NCI-H146 treated with DMSO at 0.1 percent for 48 hours (cell line): Measurements from ENCODE around the gene TAX1BP3.

Experiments used
- DNase-seq: peaks from one replicate; lab custom pipeline; 2025; ENCODE audit not compliant: unreplicated experiment; lab: John Stamatoyannopoulos, UW

Gene TAX1BP3

GRCh38 chr17:3688852-3689261, 20.5 kb upstream of the TAX1BP3 start:
- no peak for DNase-seq

GRCh38 chr17:3688027-3688553, 19.7 kb upstream of the TAX1BP3 start:
- no peak for DNase-seq

GRCh38 chr17:3685174-3685573, 16.8 kb upstream of the TAX1BP3 start:
- no peak for DNase-seq

- DNase-seq, result peak; percentile 5
These were observed 14.7 kb upstream of the TAX1BP3 start for GRCh38 chr17:3683054-3683511.

- no peak for DNase-seq
These were observed 13.7 kb upstream of the TAX1BP3 start for GRCh38 chr17:3682033-3682432.

GRCh38 chr17:3681565-3681964, 13.2 kb upstream of the TAX1BP3 start:
- no peak for DNase-seq

GRCh38 chr17:3681057-3681456, 12.7 kb upstream of the TAX1BP3 start:
- no peak for DNase-seq

- DNase-seq, result no peak
These were observed 11.3 kb upstream of the TAX1BP3 start for GRCh38 chr17:3679531-3680126.

GRCh38 chr17:3678821-3679530, 10.6 kb upstream of the TAX1BP3 start:
- DNase-seq, result no peak

- DNase-seq, result no peak
These were observed 9.9 kb upstream of the TAX1BP3 start for GRCh38 chr17:3678095-3678820.

GRCh38 chr17:3675886-3676285, 7.5 kb upstream of the TAX1BP3 start:
- DNase-seq, result no peak

GRCh38 chr17:3672571-3672970, 4.2 kb upstream of the TAX1BP3 start:
- DNase-seq, result no peak

- DNase-seq, result no peak
These were observed 1.2 kb upstream of the TAX1BP3 start for GRCh38 chr17:3669548-3669947.

GRCh38 chr17:3669085-3669347, 638 bp upstream of the TAX1BP3 start:
- no peak for DNase-seq

GRCh38 chr17:3667366-3668278, 756 bp downstream of the TAX1BP3 start:
- peak; percentile 22 for DNase-seq

- DNase-seq, result no peak
These were observed 1.9 kb downstream of the TAX1BP3 start for GRCh38 chr17:3666516-3666915.

GRCh38 chr17:3665834-3666233, 2.5 kb downstream of the TAX1BP3 start:
- no peak for DNase-seq

- DNase-seq, result no peak
These were observed 5.0 kb downstream of the TAX1BP3 start for GRCh38 chr17:3663102-3664011.

- DNase-seq, result no peak
These were observed 8.0 kb downstream of the TAX1BP3 start for GRCh38 chr17:3660311-3660891.
